Stimulated activated naive B cell treated with anti-CD40 and anti-IgM and Interleukin-4, amounts not matched to agents 10 μg/mL and 1 μg/mL and 100 μg/mL, for 72 hours (primary cell): ENCODE data around the gene TRAPPC8.
"Not testable (repeated sequence)": the region's sequence is repeated elsewhere in the genome, so short reads cannot be mapped to it uniquely, and the experiment has no call there.

Experiments used
- ATAC-seq, 2 donors: fragments of 150-1000 bp; cut with Tn5 transposase; replicated peaks; 2 replicates each; pipeline ENCODE4 v1.10.0; 2021; ENCODE audit warnings: moderate library complexity in 1 of 2
- DNase-seq: peaks from one replicate; pipeline ENCODE4 v3.0.0; 2021
- H3K27ac Mint-ChIP-seq: one replicate; pipeline ENCODE4 v1.8.0; 2022; ENCODE audit warnings: mild to moderate bottlenecking, mixed read lengths
- H3K27me3 Mint-ChIP-seq, 2 donors: one replicate each; pipeline ENCODE4 v1.8.0; 2022; ENCODE audit warnings: mixed read lengths in 2 of 2
- H3K36me3 Mint-ChIP-seq, 2 donors: one replicate each; pipeline ENCODE4 v1.8.0; 2022; ENCODE audit warnings: mixed read lengths in 2 of 2, mild to moderate bottlenecking in 1 of 2
- H3K4me1 Mint-ChIP-seq, 2 donors: one replicate each; pipeline ENCODE4 v1.8.0; 2022; ENCODE audit warnings: mixed read lengths in 2 of 2, mild to moderate bottlenecking in 1 of 2
- H3K4me3 Mint-ChIP-seq, 2 donors: one replicate each; pipeline ENCODE4 v1.8.0; 2022; ENCODE audit warnings: mild to moderate bottlenecking in 2 of 2, mixed read lengths in 2 of 2, moderate library complexity in 1 of 2
- H3K9me3 Mint-ChIP-seq, 2 donors: one replicate each; pipeline ENCODE4 v1.8.0; 2022; ENCODE audit warnings: mixed read lengths in 2 of 2, mild to moderate bottlenecking in 1 of 2

TRAPPC8 gene

DNA sequence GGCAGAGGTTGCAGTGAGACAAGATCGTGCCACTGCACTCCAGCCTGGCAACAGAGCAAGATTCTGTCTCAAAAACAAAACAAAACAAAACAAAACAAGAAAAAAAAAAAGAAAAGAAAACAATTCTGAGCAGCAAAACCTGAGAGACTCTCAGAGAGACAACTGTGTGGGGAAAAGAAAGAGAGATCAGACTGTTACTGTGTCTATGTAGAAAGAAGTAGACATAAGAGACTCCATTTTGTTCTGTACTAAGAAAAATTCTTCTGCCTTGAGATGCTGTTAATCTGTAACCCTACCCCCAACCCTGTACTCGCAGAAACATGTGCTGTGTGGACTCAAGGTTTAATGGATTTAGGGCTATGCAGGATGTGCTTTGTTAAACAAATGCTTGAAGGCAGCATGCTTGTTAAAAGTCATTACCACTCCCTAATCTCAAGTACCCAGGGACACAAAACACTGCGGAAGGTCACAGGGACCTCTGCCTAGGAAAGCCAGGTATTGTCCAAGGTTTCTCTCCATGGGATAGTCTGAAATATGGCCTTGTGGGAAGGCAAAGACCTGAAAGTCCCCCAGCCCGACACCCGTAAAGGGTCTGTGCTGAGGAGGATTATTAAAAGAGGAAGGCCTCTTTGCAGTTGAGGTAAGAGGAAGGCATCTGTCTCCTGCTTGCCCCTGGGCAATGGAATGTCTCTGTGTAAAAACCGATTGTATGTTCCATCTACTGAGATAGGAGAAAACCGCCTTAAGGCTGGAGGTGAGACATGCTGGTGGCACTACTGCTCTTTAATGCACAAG, 132.4 kb downstream of the TRAPPC8 start:
- DNase-seq, result not testable (repeated sequence)

DNA sequence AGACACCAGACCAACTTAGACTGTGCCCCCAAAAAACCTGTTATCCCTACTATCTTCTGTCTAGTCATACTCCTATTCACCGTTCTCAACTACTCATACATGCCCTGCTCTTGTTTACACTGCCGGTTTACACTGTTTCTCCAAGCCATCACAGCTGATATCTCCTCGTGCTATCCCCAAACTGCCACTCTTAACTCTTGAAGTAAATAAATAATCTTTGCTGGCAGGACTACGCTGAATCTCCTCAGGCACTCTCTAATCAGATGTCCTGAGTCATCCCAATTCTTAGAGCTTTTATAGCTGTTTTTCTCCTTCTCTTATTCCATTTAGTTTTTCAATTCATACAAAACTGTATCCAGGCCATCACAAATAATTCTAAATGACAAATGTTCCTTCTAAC, 133.9 kb downstream of the TRAPPC8 start:
- not testable (repeated sequence) for ATAC-seq, H3K4me3 Mint-ChIP-seq, H3K9me3 Mint-ChIP-seq, H3K4me1 Mint-ChIP-seq, H3K36me3 Mint-ChIP-seq, DNase-seq, H3K27ac Mint-ChIP-seq, H3K27me3 Mint-ChIP-seq

More for the DNA sequence above, 132.4 kb downstream of the TRAPPC8 start:
- H3K36me3 Mint-ChIP-seq, H3K27ac Mint-ChIP-seq, H3K4me3 Mint-ChIP-seq, H3K4me1 Mint-ChIP-seq, H3K9me3 Mint-ChIP-seq, ATAC-seq, H3K27me3 Mint-ChIP-seq: not testable (repeated sequence)

DNA sequence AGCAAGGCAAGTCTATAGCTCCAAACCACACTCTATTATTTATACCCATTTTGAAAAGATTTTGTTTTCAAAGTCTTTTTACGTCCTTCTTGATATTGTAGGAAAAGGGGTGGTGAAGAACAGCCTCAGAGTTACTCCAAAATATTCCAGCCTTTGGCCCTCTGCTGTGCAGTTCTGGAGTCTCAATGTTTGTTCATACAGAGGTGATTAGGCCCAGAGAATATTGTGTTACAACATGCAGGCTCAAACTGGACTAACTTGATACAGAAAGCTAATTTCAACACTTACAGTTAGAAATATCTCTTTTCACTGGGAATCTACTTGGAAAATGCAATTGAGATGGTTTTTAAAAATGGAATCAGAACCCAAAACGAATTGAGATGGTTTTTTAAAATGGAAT, 141.8 kb downstream of the TRAPPC8 start:
- Mint-ChIP-seq H3K4me3 (no peak overlapping the region), H3K27me3 (no peaks in the 10 kb centered on the region), H3K9me3 (no peaks in the 10 kb centered on the region), H3K36me3 (no peaks in the 10 kb centered on the region), H3K27ac (no peak overlapping the region), H3K4me1 (peaks cover 0 to 6% of the 10 kb centered on the region in 2 donors)
- no peak for DNase-seq
- no peak for ATAC-seq

DNA sequence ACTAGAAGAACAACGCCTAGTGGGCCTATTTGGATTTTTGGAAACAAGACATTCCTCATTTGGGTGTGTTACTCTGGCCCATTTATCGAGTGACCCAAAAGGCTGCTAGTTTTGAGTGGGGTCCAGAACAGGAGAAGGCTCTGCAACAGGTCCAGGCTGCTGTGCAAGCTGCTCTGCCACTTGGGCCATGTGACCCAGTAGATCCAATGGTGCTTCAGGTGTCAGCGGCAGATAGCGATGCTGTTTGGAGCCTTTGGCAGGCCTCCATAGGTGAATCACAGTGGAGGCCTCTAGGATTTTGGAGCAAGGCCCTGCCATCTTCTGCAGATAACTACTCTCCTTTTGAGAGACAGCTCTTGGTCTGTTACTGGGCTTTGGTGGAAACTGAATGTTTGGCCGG, 143.7 kb downstream of the TRAPPC8 start:
- not testable (repeated sequence) for DNase-seq, H3K4me1 Mint-ChIP-seq, H3K27ac Mint-ChIP-seq, ATAC-seq, H3K36me3 Mint-ChIP-seq, H3K9me3 Mint-ChIP-seq, H3K27me3 Mint-ChIP-seq, H3K4me3 Mint-ChIP-seq

DNA sequence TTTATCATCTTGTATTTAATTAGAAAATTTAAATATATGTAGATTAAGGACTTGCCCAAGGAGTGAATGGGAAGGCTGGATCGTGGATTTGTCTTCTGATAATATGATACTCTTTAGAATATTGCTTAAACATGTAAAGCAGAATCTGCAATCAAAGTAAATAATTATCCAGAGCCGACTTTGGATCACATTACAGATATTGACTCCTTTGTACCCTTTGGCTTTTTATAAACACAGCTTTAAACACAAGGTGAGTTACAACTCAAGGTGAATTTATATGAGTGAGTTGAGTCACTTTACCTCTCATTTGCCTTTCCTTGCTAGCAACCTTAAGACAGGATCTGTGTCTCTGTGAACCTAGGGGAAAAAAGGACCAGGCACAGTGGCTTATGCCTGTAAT, 144.5 kb downstream of the TRAPPC8 start:
- Mint-ChIP-seq H3K27me3 (no peaks in the 10 kb centered on the region), H3K36me3 (no peaks in the 10 kb centered on the region), H3K27ac (no peak overlapping the region), H3K4me3 (no peak overlapping the region), H3K9me3 (no peaks in the 10 kb centered on the region), H3K4me1 (peaks cover 6 to 7% of the 10 kb centered on the region in 2 donors)
- DNase-seq, result no peak
- no peak for ATAC-seq

DNA sequence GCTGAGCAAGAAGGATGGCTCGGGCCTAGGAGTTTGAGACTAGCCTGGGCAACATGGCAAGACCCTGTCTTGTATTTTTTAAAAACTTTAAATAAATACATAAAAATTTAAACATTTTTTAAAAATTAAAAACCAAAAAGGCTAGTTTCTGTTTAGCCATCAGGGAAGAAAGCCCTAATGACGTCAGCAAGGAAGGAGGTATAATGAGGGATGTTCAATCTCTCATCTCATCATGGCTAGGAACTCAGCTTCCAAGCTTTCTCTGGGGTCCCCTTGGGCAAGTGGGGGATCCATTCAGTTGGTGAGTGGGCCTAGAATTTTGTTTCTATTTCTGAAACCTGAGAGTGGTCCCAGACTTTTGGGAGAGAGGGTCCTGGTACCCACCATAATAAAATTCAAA, 147.2 kb downstream of the TRAPPC8 start:
- Mint-ChIP-seq H3K4me3 (no peak overlapping the region), H3K9me3 (no peaks in the 10 kb centered on the region), H3K27ac (no peak overlapping the region), H3K36me3 (no peaks in the 10 kb centered on the region), H3K27me3 (no peaks in the 10 kb centered on the region), H3K4me1 (peaks cover 22 to 30% of the 10 kb centered on the region in 2 donors)
- ATAC-seq (no peak), DNase-seq (no peak)

DNA sequence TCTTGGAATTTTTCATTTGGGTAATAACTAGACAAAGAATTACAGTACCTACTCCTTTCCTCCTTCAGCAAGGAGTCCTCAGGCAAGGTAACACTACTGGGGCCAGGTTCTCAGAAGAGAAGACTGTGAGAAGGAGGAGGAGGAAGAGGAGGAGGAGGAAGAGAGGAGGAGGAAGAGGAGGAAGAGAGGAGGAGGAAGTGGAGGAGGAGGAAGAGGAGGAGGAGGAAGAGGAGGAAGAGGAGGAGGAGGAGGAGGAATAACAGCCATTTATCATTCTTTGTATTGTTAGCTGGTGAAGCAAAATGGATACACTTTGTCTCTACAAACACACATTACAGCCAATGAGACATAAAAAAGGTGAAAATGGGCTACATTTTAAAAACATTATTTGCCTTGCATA, 149.4 kb downstream of the TRAPPC8 start:
- DNase-seq (no peak), ATAC-seq (no peak)
- Mint-ChIP-seq H3K9me3 (peaks cover 0 to 2% of the 10 kb centered on the region in 2 donors), H3K36me3 (peaks cover 0 to 1% of the 10 kb centered on the region in 2 donors), H3K4me1 (peaks cover 21 to 41% of the 10 kb centered on the region in 2 donors), H3K4me3 (no peak overlapping the region), H3K27me3 (no peaks in the 10 kb centered on the region), H3K27ac (no peak overlapping the region)

DNA sequence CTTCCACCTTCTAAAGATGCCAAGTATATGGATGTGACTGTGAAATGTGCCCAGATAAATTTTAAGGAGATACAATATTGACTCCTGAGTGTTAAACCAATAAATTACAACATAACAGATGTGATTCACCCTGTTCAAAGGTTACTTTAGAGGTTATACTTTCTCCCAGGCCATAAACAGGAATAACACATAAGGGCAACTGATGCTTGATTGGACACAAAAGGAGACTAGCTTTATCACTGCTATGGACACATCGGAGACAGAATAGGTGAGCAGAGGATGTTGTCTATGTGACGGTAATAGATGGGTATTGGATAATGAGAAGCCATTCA, 150.4 kb downstream of the TRAPPC8 start:
- Mint-ChIP-seq H3K27ac (peak overlapping the region; percentile 27), H3K4me1 (peaks cover 21 to 41% of the 10 kb centered on the region in 2 donors), H3K9me3 (peaks cover 0 to 2% of the 10 kb centered on the region in 2 donors), H3K36me3 (peaks cover 0 to 1% of the 10 kb centered on the region in 2 donors), H3K27me3 (no peaks in the 10 kb centered on the region), H3K4me3 (no peak overlapping the region)
- no peak for ATAC-seq
- no peak for DNase-seq

DNA sequence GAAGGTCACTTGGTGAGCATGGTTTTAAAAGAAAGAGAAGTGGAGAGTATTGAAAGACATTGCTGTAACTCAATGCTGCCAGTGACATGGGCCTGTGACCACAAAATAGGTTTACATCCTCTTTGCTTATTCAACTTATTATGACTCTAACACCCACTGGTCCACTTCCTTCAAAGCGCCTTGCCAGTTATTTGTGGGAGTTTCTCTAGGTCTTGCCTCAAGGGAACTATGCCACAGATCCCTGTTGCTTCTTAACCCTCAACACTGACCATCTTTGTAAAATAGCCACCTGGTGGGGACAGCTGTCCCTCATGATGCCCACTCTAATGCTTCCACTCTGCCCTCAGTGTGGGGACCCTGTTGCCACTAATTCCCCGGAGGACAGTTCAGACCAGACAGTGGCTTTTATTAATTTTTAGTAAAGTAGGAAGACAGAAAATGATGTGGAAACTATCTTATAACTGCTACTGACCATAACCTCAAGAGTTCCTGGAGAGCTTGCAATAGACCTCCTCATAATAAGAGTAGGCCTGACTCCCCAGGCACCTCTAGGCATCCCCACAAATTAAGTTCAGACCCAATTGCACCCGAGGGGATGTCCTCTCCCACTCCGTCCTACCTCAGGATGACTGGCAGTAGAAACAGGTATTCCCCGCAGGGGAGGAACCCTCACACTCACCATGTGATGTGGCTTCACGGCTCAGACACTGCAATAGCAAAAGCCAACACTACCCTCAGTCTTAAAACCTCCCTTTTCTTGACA, 150.9 kb downstream of the TRAPPC8 start:
- peak; percentile 91 to 94 for ATAC-seq
- DNase-seq, result peak; percentile 58
- Mint-ChIP-seq H3K9me3 (peaks cover 0 to 2% of the 10 kb centered on the region in 2 donors), H3K4me1 (peaks cover 20 to 41% of the 10 kb centered on the region in 2 donors), H3K4me3 (no peak overlapping the region), H3K36me3 (peaks cover 0 to 1% of the 10 kb centered on the region in 2 donors), H3K27ac (peak overlapping the region; percentile 67), H3K27me3 (no peaks in the 10 kb centered on the region)

DNA sequence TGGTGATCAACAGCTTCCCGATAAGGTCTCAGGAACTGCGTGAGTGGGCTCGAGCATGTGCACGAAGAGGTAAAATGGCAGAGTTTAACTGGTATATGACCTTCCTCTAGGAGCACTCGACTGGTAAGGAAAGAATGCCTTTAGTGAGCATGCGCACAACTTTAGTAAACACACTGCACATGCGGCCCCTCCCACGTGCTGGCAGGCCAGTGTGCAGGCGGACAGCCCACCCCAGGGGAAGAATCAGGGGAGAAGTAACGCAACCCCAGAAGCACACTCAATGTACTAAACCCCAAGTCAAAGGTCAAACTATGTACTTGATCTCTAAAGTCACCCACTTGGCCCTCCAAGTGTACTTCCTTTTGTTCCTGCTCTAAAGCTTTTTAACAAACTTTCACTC, 153.5 kb downstream of the TRAPPC8 start:
- H3K4me3 Mint-ChIP-seq, result no peak overlapping the region
- ATAC-seq, result no peak

DNA sequence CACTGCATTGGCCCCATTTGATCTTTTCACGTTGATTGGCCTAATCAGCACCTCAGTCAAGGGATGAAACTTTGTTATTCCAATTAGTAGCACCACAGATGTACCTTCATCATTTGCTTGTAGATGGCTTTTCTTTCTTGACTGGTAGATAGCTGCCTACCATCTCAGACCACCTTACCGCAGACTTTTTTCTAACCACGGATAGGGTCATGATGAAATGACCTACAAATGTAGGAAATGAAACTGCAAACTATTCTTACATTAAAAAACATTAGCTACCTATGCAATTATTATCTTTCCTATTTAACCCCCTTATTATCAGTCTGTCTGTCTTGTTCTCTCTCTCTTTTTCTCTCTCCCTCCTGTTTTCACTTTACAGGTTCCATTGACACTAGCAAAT, 159.9 kb downstream of the TRAPPC8 start:
- Mint-ChIP-seq H3K4me3 (no peak overlapping the region), H3K27ac (no peak overlapping the region), H3K4me1 (peaks cover 0 to 6% of the 10 kb centered on the region in 2 donors), H3K27me3 (no peaks in the 10 kb centered on the region), H3K36me3 (peaks cover 5% of the 10 kb centered on the region in 2 donors), H3K9me3 (peaks cover 13 to 14% of the 10 kb centered on the region in 2 donors)
- no peak for DNase-seq
- no peak for ATAC-seq

More for the DNA sequence above, 153.5 kb downstream of the TRAPPC8 start:
- H3K27me3 Mint-ChIP-seq, result no peaks in the 10 kb centered on the region
- peaks cover 0 to 2% of the 10 kb centered on the region in 2 donors for H3K9me3 Mint-ChIP-seq
- H3K36me3 Mint-ChIP-seq, result peaks cover 0 to 1% of the 10 kb centered on the region in 2 donors
- H3K27ac Mint-ChIP-seq, result no peak overlapping the region
- H3K4me1 Mint-ChIP-seq, result peaks cover 20 to 41% of the 10 kb centered on the region in 2 donors
- DNase-seq, result no peak
